Stimulated activated CD4-positive, alpha-beta T cell treated with anti-CD3 and anti-CD28 coated beads, Interleukin-4, amount 100 ng/mL, for 1 hour (primary cell): ENCODE results near the gene CST3.

ENCODE experiments used
- DNase-seq: peaks from one replicate; pipeline ENCODE4 v3.0.0-alpha.2; 2020

Gene CST3

DNA sequence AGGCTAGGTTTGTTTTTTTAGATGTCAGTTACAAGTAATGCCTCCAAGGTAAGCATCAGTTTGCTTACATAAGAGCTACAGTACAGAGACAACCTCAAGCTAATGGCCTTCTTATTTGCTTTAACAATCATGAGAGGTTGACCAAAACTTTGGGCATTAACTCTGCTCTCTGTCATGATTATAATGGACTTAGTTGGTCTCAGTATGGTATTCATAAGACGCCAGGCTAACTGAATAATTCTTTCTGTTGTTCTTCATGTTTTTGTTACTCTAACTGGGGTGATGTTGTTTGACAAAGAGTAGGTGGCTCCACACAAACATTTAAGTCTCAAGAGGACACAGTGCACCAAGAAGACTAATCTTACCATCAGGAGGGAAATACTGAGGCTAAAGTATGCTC, 41.8 kb downstream of the CST3 start:
- no peak for DNase-seq

DNA sequence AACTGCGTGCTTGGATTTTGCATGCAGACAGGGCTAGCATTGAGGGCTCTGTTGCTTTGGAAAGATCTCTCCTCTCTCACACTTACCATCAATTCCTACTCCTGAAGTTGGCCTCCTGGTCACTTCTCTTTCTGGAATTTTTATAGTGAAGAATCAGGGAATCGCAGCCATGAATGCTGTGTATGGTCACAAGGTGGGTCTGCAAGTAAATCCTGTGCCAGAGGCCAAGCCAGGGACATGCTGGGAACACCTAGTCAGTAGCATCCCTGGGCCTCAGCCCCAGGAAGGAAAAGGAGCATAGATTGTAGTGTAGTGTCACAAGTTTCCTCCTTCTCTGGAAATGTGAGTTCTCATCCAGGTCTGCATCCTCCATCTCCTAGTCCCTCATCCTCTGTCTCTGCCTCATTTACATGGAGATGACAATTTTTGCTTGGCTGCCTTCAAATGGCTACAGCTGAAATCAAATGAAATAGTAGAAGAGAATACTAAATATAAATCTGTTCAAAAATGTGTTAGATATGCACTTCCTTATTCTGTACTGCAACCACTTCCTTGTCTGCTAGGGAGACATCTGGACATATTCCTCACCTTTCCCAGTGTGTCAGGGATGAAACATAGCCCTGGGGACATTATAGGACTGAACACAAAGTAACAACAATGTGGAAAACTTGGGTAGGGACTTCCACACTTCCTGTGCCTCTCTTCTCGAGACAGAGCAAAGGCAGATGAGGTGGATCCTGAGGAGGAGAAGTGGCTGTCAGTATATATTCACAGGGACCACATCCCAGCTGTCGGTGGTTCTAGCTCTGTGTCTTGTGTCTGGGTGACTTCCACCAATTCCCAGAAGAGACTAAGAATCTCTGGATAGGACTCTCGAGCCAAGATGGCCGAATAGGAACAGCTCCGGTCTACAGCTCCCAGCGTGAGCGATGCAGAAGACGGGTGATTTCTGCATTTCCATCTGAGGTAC, 49.0 kb downstream of the CST3 start:
- no peak for DNase-seq

DNA sequence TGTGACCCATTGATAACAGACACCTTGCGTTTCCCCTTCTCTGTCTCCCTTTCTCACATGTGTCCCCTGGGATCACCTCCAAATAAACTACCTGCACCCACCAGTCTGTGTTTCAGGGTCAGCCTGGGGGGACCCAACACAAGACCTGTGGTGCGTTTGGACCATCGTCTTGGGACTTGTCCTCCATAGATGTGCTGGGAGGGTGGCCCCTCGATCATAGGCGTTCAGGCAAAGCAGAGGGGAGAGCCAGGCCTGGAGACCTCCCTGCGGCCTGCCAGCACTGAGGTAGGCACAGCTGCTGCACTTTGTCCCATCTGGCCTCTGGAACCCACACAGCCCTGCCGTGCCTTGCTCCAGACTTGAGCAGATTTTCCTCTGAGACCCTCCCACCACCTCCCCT, 50.1 kb downstream of the CST3 start:
- no peak for DNase-seq

DNA sequence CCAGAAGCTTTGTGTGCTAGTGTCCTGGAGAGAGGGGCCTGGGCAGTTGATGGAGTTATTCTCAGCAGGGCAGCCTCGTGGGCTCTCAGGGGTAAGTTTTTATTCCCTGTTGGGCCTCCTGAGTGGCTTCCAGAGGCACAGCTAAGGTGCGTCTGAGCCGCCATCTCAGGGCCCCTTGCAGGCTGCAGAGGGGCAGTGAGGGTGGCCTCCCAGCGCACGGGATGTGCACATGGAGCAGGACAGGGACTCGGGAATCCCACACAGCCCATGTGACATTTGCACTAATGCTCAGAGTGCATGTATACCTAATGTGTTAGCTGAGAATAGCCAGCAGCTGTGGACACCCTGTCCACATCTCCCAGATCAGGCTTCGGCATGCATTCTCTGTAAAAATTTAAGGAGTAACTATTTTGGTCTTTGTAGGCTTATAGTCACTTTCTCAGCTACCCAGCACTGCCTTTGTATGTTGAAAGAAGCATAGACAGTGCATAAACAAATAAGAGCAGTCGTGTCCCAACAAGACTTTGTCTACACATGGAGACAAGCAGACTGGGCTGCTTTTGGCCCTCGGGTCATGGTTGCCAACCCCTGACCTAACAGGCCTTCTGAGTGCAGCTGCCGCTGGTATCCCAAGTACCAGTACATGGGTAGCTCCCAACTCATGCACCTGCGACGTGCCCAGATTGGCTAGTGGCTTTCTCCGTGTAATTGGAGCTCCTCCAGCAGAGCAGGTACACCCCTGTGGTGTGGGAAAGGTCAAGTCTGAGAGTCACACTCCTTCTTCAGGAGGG, 50.8 kb downstream of the CST3 start:
- no peak for DNase-seq

DNA sequence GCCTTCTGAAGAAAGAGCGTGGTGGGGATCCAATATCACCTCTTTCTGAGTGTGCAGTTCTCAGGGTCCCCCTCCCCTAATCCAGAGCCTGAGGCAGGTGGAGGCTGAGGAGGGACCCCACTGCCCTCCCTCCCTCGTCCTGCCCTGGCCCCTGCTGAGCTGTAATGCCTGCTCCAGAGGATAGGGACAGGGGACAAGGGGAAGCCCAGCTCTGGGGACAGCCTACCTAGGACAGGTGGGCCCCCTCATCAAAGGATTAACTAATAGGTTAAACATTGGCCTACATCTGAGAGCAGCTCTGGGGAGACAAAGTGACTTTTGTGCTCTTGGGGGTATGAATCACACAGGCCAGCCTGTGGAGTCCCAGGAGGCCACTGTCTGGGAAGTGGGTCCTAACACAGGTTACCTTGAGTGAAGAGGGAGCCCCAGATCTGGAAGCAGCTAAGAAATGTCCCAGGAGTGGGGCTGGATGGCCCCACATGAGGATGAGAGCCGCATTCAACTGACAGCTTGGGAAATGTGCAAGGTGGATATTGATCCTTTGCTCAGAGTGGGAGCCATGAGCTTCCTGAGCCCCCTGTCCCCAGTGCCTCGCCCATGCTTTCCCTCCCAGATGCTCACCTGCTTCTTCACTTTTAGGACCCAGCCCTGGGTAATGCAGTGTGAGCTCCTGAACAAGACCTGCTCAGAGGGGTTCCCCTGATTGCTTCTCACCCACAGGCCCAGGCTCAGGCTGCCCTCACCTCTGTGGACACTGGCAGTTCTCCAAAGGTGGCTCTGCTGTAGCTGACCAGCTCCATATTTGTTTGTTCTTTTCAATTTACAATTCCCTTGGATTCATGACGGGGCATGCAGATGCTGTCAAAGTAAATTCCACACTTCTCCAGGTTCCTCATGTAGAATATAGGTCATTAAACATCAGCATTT, 51.7 kb downstream of the CST3 start:
- DNase-seq: no peak

DNA sequence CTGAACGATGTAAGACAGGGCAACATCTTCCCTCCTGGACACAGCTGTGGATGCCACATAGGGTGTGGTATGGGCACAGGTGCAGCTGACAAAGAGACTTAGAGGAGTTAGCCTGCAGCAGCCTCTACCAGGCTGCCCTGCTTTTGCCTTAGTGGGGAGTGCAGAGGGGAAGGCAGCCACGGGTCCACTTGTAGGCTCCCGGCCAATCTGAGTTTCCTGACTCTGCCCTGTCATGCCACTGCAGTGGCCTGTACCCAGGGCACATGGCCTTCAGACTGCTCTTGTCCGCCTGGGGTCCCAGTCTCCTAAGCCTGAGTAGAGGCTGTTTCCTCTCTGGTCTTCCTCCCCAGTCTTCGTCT, 52.3 kb downstream of the CST3 start:
- no peak for DNase-seq

DNA sequence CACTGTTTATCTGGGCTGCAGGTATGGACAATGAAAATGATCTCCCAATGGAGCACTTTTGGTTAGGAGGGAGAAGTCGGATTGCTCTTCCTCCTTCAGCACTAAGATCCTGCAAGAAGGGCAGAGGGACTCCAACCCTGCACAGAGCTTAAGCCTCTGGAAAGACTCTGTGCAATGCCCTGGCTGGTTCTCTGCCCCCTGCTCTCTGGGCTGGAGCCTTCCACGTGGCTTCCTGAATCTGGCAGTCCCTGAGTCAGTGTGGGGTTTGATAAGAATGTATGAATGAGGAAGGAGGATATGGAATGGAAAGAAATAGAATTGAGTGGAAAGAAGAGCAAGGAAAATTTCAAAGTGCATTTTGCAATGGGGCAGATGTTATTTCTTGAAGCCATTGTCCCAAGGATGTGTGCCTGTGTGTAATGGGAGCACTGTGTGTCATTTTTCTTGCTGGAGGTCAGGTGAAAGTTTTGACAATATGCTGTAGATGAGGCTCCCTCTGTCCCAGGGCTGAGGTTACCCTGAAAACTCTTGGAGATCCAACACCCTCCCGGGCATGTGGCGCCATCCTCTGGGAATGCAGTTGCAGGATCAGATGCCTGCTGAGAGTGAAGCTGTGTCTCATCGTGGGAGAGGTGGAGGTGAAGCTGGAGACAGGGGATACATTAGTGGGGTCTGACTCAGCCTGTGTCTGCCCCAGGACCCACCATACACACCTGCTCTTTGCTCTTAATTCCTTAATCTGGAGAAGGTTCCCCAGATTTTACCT, 53.1 kb downstream of the CST3 start:
- DNase-seq: no peak
